Retinal pigment epithelial cell (primary cell): ENCODE data around the gene RPS18.
"Not testable (repeated sequence)": the region's sequence is repeated elsewhere in the genome, so short reads cannot be mapped to it uniquely, and the experiment has no call there.

ENCODE experiments used
- DNase-seq: peaks from one replicate; pipeline ENCODE4 v3.0.0-alpha.2; 2010; ENCODE audit warnings: low read depth
- H3K4me3 ChIP-seq: 2 replicates; pipeline ENCODE4 v1.5.1; 2011; ENCODE audit warnings: mild to moderate bottlenecking, low read length, control low read depth, moderate library complexity
- CTCF ChIP-seq: conservative IDR thresholded peaks from 2 replicates; pipeline ENCODE4 v1.5.1; 2011; ENCODE audit warnings: low read depth, low read length, control low read depth, inconsistent platforms

Gene RPS18

GRCh38 chr6:33271468-33272274, at the start of gene RPS18, which contains the start of gene VPS52:
Gene RPS18, plus strand, starts transcription at chr6:33272075. Its CDS starts 45 bp downstream, at chr6:33272120.
Gene VPS52, minus strand, starts transcription at chr6:33271876. Its CDS starts 201 bp downstream, at chr6:33271675.
- H3K4me3 ChIP-seq: peak within 1 kb of the TSS; percentile 85
- TF ChIP-seq CTCF: no peak
- peak; percentile 97 for DNase-seq

GRCh38 chr6:33226503-33227120, 45.3 kb upstream of the RPS18 start:
- not testable (repeated sequence) for H3K4me3 ChIP-seq, DNase-seq

- DNase-seq: no peak
- no peak overlapping the region for H3K4me3 ChIP-seq
- TF ChIP-seq CTCF: no peak
Measured at GRCh38 chr6:33235221-33235634, 36.6 kb upstream of the RPS18 start.

- TF ChIP-seq CTCF: no peak
- no peak for DNase-seq
- no peak overlapping the region for H3K4me3 ChIP-seq
Measured at GRCh38 chr6:33236328-33236727, 35.5 kb upstream of the RPS18 start.

- no peak overlapping the region for H3K4me3 ChIP-seq
- TF ChIP-seq CTCF: no peak
- DNase-seq: no peak
Measured at GRCh38 chr6:33236852-33237251, 35.0 kb upstream of the RPS18 start.

- no peak overlapping the region for H3K4me3 ChIP-seq
- no peak for TF ChIP-seq CTCF
- DNase-seq: no peak
Measured at GRCh38 chr6:33237741-33238140, 34.1 kb upstream of the RPS18 start.

- no peak for TF ChIP-seq CTCF
- no peak for DNase-seq
- H3K4me3 ChIP-seq: no peak overlapping the region
Measured at GRCh38 chr6:33241968-33242367, 29.9 kb upstream of the RPS18 start.
